GM23248 (cell line): ENCODE results near the gene LMCD1.

Experiments
- EZH2 ChIP-seq: fragments of 200-600 bp; sonication (generic); IDR thresholded peaks from 2 replicates; pipeline ENCODE4 v1.6.1; 2018; ENCODE audit warnings: antibody characterized with exemption, mild to moderate bottlenecking; ENCODE audit not compliant: insufficient read depth, poor library complexity, severe bottlenecking
- EZH2phosphoT487 ChIP-seq: fragments of 200-600 bp; sonication (generic); IDR thresholded peaks from 2 replicates; pipeline ENCODE4 v1.6.1; 2018; ENCODE audit warnings: antibody characterized with exemption, moderate library complexity, mild to moderate bottlenecking, low read depth; ENCODE audit not compliant: insufficient read depth

GRCh38 chr3:8517487-8517886 is 15.9 kb downstream of the LMCD1 start:
- TF ChIP-seq EZH2: no peak
- no peak for TF ChIP-seq EZH2phosphoT487
